ENCODE data around the gene CCDC74A. TPM values are rescaled to one million over a fixed set of nuclear protein-coding genes. Genes with fewer than 3 reads are reported as not detected.
"Not testable (repeated sequence)": the region's sequence is repeated elsewhere in the genome, so short reads cannot be mapped to it uniquely, and the experiment has no call there.

The CCDC74A gene
- total RNA-seq, 1 donor from 2014 or later: 16.0 TPM

GRCh38 chr2:131519466-131519865 is 8.2 kb upstream of the CCDC74A start:
- Mint-ChIP-seq H3K9me3 (ENCODE audit: unreplicated experiment) (no peaks in the 10 kb centered on the region), H3K36me3 (ENCODE audit: low read depth, unreplicated experiment) (peaks cover 4% of the 10 kb centered on the region), H3K27me3 (ENCODE audit: unreplicated experiment) (peaks cover 5% of the 10 kb centered on the region), H3K4me1 (ENCODE audit: unreplicated experiment) (no peaks in the 10 kb centered on the region), H3K27ac (ENCODE audit: unreplicated experiment) (no peak overlapping the region), H3K4me3 (ENCODE audit: unreplicated experiment) (no peak overlapping the region)
- TF ChIP-seq CTCF (IDR thresholded peaks at IDR 0.05; ENCODE audit: unreplicated experiment): no peak
- no peak for DNase-seq (ENCODE audit: low spot score)

DNA sequence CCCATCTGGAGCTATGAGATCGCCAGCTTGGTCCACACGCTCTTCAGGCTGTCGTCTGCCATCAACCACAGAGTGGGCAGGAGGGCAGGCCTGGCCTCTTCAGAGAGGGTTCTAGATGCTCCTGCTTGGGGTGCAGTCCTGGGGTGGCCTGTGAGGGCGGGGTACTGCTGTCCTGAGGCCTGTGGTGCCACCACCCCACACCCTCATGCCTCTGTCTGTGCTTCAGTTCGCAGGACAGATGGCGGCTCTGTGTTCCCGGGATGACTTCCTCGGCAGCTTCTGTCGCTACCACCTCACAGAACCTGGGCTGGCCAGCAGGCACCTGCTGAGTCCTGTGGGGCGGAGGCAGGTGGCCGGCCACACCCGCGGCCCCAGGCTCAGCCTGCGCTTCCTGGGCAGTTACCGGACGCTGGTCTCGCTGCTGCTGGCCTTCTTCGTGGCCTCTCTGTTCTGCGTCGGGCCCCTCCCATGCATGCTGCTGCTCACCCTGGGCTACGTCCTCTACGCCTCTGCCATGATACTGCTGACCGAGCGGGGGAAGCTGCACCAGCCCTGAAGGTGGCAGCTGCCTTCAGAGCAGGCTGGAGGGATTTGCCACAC is 7.7 kb upstream of the CCDC74A start:
- H3K27me3 Mint-ChIP-seq (ENCODE audit: unreplicated experiment); H3K4me3 Mint-ChIP-seq (ENCODE audit: unreplicated experiment); DNase-seq (ENCODE audit: low spot score); H3K27ac Mint-ChIP-seq (ENCODE audit: unreplicated experiment); H3K4me1 Mint-ChIP-seq (ENCODE audit: unreplicated experiment); H3K36me3 Mint-ChIP-seq (ENCODE audit: low read depth, unreplicated experiment); H3K9me3 Mint-ChIP-seq (ENCODE audit: unreplicated experiment): not testable (repeated sequence)

DNA sequence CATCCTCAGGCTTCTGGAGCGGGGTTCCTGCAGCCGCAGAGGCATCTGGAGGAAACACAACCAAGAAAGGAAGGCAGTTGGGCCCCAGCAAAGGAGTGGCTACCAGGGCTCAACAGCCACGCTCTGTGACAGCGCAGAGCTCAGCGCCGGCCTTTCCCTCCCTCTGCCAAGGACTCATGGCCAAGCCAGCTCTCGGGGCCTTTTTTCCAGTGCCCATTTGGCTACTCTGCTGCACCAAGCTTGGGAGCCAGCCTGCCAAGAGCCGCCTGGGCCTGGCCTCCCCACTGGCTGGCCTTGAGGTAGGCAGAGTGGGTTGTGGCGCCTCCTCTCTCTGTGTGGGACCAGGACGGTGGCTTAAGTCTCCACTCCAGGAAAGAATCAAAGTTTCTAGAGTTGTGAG is 7.2 kb upstream of the CCDC74A start:
- H3K4me3 Mint-ChIP-seq (ENCODE audit: unreplicated experiment): no peak overlapping the region
- H3K36me3 Mint-ChIP-seq (ENCODE audit: low read depth, unreplicated experiment): peaks cover 4% of the 10 kb centered on the region
- H3K4me1 Mint-ChIP-seq (ENCODE audit: unreplicated experiment): no peaks in the 10 kb centered on the region
- H3K27ac Mint-ChIP-seq (ENCODE audit: unreplicated experiment): no peak overlapping the region
- DNase-seq (ENCODE audit: low spot score): no peak
- no peaks in the 10 kb centered on the region for H3K9me3 Mint-ChIP-seq (ENCODE audit: unreplicated experiment)
- TF ChIP-seq CTCF (IDR thresholded peaks at IDR 0.05; ENCODE audit: unreplicated experiment): no peak
- peaks cover 5% of the 10 kb centered on the region for H3K27me3 Mint-ChIP-seq (ENCODE audit: unreplicated experiment)

GRCh38 chr2:131521524-131521923 is 6.2 kb upstream of the CCDC74A start:
- not testable (repeated sequence) for H3K4me3 Mint-ChIP-seq (ENCODE audit: unreplicated experiment); H3K36me3 Mint-ChIP-seq (ENCODE audit: low read depth, unreplicated experiment); H3K4me1 Mint-ChIP-seq (ENCODE audit: unreplicated experiment); H3K27me3 Mint-ChIP-seq (ENCODE audit: unreplicated experiment); H3K9me3 Mint-ChIP-seq (ENCODE audit: unreplicated experiment); DNase-seq (ENCODE audit: low spot score); H3K27ac Mint-ChIP-seq (ENCODE audit: unreplicated experiment)

- peaks cover 4% of the 10 kb centered on the region for H3K36me3 Mint-ChIP-seq (ENCODE audit: low read depth, unreplicated experiment)
- no peaks in the 10 kb centered on the region for H3K9me3 Mint-ChIP-seq (ENCODE audit: unreplicated experiment)
- TF ChIP-seq CTCF (IDR thresholded peaks at IDR 0.05; ENCODE audit: unreplicated experiment): no peak
- H3K4me1 Mint-ChIP-seq (ENCODE audit: unreplicated experiment): no peaks in the 10 kb centered on the region
- H3K27ac Mint-ChIP-seq (ENCODE audit: unreplicated experiment): no peak overlapping the region
- DNase-seq (ENCODE audit: low spot score): no peak
- H3K27me3 Mint-ChIP-seq (ENCODE audit: unreplicated experiment): peaks cover 7% of the 10 kb centered on the region
- H3K4me3 Mint-ChIP-seq (ENCODE audit: unreplicated experiment): no peak overlapping the region
Observed at GRCh38 chr2:131521961-131522781, 5.5 kb upstream of the CCDC74A start.

DNA sequence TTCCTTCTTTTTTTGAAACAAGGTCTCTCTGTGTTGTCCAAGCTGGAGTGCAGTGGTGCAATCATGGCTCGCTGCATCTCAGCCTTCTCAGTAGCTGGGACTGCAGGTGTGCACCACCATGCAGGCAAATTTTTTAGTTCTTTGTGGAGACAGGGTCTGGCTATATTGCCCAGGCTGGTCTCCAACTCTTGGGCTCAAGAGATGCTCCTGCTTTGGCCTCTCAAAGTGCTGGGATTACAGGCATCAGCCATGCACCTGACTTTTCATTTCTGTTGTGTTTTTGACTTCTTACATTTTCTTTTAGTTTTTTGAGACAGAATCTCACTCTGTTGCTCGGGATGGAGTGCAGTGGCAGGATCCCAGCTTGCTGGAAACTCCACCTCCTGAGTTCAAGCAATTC is 2.4 kb upstream of the CCDC74A start:
- DNase-seq (ENCODE audit: low spot score); H3K4me1 Mint-ChIP-seq (ENCODE audit: unreplicated experiment); H3K36me3 Mint-ChIP-seq (ENCODE audit: low read depth, unreplicated experiment); H3K27ac Mint-ChIP-seq (ENCODE audit: unreplicated experiment); H3K9me3 Mint-ChIP-seq (ENCODE audit: unreplicated experiment); H3K4me3 Mint-ChIP-seq (ENCODE audit: unreplicated experiment): not testable (repeated sequence)
- H3K27me3 Mint-ChIP-seq (ENCODE audit: unreplicated experiment): peaks cover 15% of the 10 kb centered on the region

DNA sequence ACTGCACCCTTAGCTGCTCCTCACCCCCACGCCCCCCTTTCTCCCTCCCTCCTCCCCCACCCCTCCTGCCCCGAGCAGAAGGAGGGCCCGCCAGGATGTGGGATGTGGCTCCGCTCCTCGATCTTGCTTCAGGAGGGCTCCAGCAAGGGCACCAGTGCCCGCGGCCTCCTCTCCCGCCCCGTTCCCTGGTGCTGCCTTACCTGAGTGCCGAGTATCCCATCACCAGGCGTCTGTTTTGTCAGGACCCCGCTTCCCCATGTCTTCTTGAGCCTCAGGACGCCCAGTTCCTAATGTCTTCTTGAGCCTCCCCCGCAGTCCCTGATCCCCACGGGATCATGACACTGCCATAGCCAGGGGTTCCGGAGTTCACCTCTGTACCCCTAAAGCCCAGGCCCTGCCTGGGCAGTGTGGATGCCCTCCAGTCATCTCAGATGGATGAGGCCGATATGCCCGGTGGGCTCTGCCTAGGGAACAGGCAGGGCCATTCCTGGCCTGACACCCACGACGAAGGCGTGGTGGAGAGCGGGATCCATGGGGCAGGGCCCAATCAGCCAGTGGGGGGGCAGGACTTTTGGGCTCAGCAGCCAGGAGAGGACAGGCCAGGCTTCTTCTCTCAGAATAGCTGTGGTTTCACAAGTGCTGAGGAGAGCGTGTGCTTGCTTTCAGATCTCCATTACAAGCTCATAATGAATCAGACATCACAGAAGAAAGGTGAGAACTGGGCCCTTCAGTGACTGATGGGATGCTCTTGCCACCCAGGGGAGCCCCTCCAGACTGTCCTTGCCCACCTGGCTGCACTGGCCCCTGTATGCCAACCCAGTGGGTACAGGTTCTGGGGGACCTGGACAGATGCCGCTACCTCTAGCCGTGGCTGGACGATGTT is 1.5 kb downstream of the CCDC74A start:
- H3K9me3 Mint-ChIP-seq (ENCODE audit: unreplicated experiment); DNase-seq (ENCODE audit: low spot score); H3K4me1 Mint-ChIP-seq (ENCODE audit: unreplicated experiment); H3K36me3 Mint-ChIP-seq (ENCODE audit: low read depth, unreplicated experiment): not testable (repeated sequence)
- H3K27me3 Mint-ChIP-seq (ENCODE audit: unreplicated experiment): peaks cover 10% of the 10 kb centered on the region
- peak overlapping the region; percentile 75 for H3K27ac Mint-ChIP-seq (ENCODE audit: unreplicated experiment)
- peak overlapping the region; percentile 15 for H3K4me3 Mint-ChIP-seq (ENCODE audit: unreplicated experiment)

DNA sequence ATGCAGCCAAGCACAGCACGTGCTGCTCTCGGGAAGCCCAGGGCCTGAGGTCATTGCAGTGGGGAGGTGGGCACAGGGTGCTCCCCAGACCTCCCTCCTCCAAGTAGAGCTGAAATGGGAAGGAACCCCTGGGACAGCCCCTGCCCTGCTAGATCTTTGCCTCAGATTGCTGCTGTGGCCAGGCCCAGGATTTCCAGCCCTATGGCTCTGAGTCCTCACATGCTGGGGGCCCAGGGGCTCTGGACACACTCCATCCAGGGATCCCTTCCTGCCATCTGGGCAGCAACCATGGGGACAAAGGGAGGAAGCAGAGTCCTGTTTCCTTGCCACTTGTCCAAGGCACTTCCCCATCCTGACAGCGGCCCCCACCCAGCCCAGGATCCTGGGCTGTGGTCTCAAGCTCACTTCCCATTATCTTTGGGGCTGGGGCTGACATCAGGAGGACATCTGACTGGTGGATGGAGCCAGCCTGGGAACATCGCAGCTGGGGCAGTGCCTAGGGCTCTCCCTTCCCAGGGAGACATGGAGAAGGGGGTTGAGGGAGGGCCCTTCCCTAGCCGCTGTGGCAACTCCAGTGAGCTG is 2.3 kb downstream of the CCDC74A start:
- not testable (repeated sequence) for H3K4me3 Mint-ChIP-seq (ENCODE audit: unreplicated experiment); H3K9me3 Mint-ChIP-seq (ENCODE audit: unreplicated experiment); DNase-seq (ENCODE audit: low spot score); H3K36me3 Mint-ChIP-seq (ENCODE audit: low read depth, unreplicated experiment); H3K4me1 Mint-ChIP-seq (ENCODE audit: unreplicated experiment)
- H3K27ac Mint-ChIP-seq (ENCODE audit: unreplicated experiment): peak overlapping the region; percentile 75
- H3K27me3 Mint-ChIP-seq (ENCODE audit: unreplicated experiment): peaks cover 10% of the 10 kb centered on the region

Measured in endothelial cell (in vitro differentiated cells).